ENCODE data around the gene POFUT1. TPM values are rescaled to one million over a fixed set of nuclear protein-coding genes. Genes with fewer than 3 reads are reported as not detected.
"Not testable (repeated sequence)": the region's sequence is repeated elsewhere in the genome, so short reads cannot be mapped to it uniquely, and the experiment has no call there.

Gene POFUT1
- polyA plus RNA-seq, 1 donor from 2014 or later, result 15.1 TPM

DNA sequence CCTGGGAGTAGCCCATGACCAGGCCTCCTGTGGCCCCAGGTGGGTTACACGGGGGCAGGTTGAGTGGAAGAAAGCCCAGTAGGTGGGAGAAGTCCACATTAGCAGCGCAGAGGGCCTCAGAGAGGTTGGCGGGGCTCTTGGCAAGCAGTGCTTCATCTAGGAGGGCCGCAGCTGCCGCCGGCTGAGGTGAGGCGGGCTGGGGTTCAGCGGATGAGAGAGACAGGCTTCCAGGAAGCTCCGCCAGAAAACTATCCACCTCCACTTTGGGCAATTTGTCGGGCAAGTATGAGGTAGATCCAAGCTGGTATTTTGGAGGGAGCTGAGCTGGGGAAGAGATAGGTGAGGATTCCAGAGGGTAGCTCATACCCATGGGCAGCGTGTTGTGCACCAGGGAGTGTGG, 11.1 kb upstream of the POFUT1 start:
- not testable (repeated sequence) for H3K4me3 Mint-ChIP-seq, H3K36me3 Mint-ChIP-seq, H3K4me1 Mint-ChIP-seq, H3K27ac Mint-ChIP-seq, H3K27me3 Mint-ChIP-seq, H3K9me3 Mint-ChIP-seq

DNA sequence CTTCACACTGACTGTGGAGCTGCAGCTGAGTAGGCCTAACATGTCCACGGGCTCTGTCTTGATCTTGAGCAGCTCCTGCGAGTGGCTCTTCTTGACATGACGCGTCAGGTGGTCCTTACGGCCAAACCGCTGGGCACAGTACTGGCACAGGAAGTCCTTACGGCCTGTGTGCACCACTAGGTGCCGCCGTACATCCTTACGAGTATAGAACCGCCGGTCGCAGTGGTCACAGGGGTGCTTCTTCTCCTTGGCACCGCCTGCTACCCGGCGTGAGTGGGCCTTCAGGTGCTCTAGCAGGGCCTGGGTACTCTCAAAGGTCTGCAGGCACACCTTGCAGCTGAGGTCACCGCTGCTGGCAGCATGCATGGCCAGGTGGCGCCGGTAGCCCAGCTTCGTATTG, 10.5 kb upstream of the POFUT1 start:
- H3K9me3 Mint-ChIP-seq, H3K27me3 Mint-ChIP-seq, H3K36me3 Mint-ChIP-seq, H3K4me3 Mint-ChIP-seq, H3K4me1 Mint-ChIP-seq, H3K27ac Mint-ChIP-seq: not testable (repeated sequence)

GRCh38 chr20:32199006-32199405, 8.7 kb upstream of the POFUT1 start:
- no peak overlapping the region for H3K27ac Mint-ChIP-seq
- H3K4me3 Mint-ChIP-seq, result no peak overlapping the region
- H3K27me3 Mint-ChIP-seq, result no peaks in the 10 kb centered on the region
- peaks cover under 1% of the 10 kb centered on the region for H3K36me3 Mint-ChIP-seq
- peaks cover 9 to 13% (median 12%) of the 10 kb centered on the region in 3 donors for H3K4me1 Mint-ChIP-seq
- no peaks in the 10 kb centered on the region for H3K9me3 Mint-ChIP-seq

GRCh38 chr20:32201296-32201976, 6.2 kb upstream of the POFUT1 start:
- no peaks in the 10 kb centered on the region for H3K9me3 Mint-ChIP-seq
- no peaks in the 10 kb centered on the region for H3K27me3 Mint-ChIP-seq
- no peak overlapping the region for H3K27ac Mint-ChIP-seq
- no peak overlapping the region for H3K4me3 Mint-ChIP-seq
- H3K4me1 Mint-ChIP-seq, result peaks cover 31 to 36% (median 35%) of the 10 kb centered on the region in 3 donors
- no peaks in the 10 kb centered on the region for H3K36me3 Mint-ChIP-seq

DNA sequence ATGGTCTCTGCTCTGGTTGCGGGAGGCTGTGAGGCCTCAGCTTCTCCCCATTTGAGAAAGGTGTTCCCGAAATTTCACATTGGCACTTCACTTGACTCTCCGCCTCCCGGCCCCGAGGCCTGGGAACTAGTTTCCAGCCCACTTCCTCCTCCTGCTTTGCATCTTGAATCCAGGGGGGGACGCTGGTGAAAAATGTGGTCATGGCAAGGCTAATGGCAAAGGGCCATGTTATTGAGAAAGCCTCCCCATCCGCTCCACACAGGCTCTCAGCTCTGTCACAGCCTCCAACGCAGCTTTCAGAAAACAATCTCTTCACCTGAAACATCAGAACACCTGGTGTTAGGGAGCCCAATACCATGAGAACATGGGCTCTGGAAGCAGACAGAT, 5.7 kb upstream of the POFUT1 start:
- no peaks in the 10 kb centered on the region for H3K27me3 Mint-ChIP-seq
- no peaks in the 10 kb centered on the region for H3K9me3 Mint-ChIP-seq
- no peak overlapping the region for H3K27ac Mint-ChIP-seq
- H3K4me3 Mint-ChIP-seq, result peak overlapping the region in 1 of 4 donors; percentile 40
- H3K4me1 Mint-ChIP-seq, result peaks cover 35 to 41% (median 37%) of the 10 kb centered on the region in 3 donors
- H3K36me3 Mint-ChIP-seq, result no peaks in the 10 kb centered on the region

DNA sequence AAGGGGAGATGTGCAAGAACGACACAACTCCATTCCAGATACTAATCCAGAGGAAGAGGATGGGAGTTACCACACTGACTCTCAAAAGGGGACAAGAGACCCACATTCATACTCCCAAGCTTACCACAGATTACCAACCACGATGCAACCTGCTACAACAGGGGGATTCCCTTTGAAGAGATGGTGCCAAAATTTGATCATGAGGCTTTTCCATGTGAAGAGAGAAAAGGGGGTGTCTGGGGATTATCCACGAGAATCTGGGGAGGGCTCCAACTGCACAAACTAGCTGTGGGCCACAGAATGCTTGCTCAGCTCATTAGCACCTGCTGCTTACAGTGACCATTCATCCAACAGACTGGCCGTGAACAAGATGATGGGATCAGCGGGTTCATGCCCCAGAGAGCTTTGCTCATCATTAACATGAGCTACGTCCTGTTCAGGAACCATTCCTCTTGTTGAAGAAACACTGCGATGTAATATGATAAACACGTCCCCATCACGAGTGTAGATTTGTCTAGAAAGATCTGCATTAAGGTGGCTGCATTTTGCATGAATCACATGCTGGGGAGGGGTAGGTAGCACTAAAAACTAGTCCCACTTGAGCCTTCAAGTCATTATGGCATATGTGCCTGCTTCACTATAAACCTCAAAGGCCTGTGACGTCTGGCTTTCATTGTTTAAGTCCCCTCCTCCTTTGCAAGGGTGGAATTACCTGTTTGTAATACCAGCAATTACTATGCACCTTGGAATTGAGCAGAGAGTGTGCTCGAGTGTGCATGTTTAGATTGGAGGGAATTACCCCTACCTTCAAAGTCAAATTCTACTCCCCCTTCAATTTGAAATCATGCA, 4.1 kb upstream of the POFUT1 start:
- H3K4me3 Mint-ChIP-seq, result peak overlapping the region in 1 of 4 donors; percentile 97

DNA sequence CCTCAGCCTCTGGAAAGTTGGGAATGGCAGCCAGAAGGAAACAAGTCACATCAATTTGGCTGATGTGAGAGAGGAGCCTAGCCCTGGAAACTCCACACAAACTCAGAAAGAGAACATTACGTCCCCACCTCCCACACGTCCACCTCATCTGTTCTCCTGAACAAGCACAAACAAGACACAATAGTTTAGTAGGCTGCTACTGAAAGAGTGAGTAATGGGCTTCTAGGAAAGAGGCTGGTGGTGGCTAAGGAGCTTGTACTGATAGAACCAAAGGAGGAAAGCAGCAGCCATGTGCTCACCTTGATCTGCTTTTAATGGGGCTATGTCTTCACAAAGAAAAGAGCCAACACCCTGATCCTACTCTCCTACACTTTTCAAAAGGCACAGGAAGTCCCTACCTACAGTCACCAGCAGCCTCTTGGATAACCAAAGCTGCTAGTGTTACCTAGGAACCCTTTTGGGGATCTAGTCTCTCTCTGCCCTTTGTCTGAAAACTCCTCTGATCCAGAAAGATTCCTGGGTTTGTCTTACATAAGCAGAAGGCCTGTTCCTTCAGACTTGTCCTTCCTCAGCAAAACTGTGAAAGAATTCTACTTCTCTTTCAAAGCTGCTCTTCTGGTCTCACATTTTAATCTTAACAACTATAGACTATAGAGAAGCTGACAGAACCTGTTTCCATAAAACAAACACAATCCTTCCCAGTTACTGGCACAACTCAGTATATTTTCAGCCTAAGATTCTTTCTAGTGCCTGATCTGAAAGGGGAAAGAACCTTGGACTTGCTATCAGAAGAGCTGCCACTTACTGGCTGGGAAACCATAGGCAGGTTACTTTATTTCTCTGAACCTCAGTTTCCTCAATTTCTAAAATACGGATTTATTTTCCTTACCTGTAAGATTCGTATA, 3.2 kb upstream of the POFUT1 start:
- peaks cover 48 to 52% (median 52%) of the 10 kb centered on the region in 3 donors for H3K4me1 Mint-ChIP-seq

More for the DNA sequence above, 4.1 kb upstream of the POFUT1 start:
- Mint-ChIP-seq H3K4me1 (peaks cover 40 to 44% (median 43%) of the 10 kb centered on the region in 3 donors), H3K27me3 (no peaks in the 10 kb centered on the region), H3K27ac (peak overlapping the region; percentile 28 to 82 (median 44)), H3K9me3 (no peaks in the 10 kb centered on the region), H3K36me3 (no peaks in the 10 kb centered on the region)

GRCh38 chr20:32205110-32205842, 2.4 kb upstream of the POFUT1 start:
- Mint-ChIP-seq H3K27ac (peak overlapping the region; percentile 74 to 97 (median 90)), H3K27me3 (no peaks in the 10 kb centered on the region), H3K36me3 (no peaks in the 10 kb centered on the region), H3K9me3 (no peaks in the 10 kb centered on the region), H3K4me3 (peak overlapping the region in 3 of 4 donors; percentile 78 to 97 (median 89)), H3K4me1 (peaks cover 53 to 58% (median 57%) of the 10 kb centered on the region in 3 donors)

More for the DNA sequence above, 3.2 kb upstream of the POFUT1 start:
- peak overlapping the region; percentile 82 to 97 (median 90) for H3K27ac Mint-ChIP-seq
- no peaks in the 10 kb centered on the region for H3K27me3 Mint-ChIP-seq
- H3K9me3 Mint-ChIP-seq, result no peaks in the 10 kb centered on the region
- no peaks in the 10 kb centered on the region for H3K36me3 Mint-ChIP-seq
- H3K4me3 Mint-ChIP-seq, result peak overlapping the region in 2 of 4 donors; percentile 61 to 97

DNA sequence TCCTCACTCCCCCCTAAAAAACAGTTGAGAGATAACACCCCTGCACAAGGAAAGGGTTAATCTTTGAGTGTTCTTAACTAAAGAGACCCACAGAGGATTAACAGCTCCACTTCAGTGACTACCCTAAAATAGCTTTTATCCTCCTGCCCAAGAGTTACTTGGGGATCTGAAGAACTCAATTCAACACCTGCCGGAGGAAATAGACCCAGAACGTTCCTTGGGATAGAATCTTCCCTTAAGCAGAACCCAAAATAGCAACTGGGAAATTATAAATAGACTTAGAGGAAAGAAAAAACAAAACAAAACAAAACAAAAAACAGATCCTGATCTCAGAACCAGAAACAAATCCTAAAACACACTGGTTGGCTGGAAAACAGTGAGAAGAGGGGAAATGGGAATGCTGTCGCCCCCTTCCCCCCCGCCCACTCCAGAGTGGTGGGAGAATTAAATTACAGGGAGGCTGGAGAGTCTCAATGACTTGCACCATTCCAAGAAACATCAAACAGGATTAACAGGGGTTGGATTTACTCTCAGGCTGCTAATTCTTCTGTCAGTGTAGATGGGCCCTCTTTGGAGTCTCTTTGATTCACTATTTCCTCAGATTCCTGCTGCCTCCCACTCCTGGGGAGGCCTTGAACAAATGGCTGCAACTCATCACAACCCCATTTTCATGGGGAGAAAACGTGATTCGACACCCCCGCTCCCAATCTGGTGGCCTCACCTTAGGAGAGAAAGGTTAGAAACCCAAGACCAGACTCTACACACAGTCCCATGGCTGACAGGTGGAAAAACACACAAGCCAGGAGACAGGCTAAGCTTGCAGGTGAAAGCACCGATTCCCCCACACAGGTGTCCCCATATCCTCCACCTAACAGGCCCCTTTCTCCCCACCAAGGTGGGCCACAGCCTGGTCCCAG, 1.6 kb upstream of the POFUT1 start:
- Mint-ChIP-seq H3K4me1 (peaks cover 57 to 63% (median 60%) of the 10 kb centered on the region in 3 donors), H3K27me3 (no peaks in the 10 kb centered on the region), H3K36me3 (no peaks in the 10 kb centered on the region), H3K27ac (peak overlapping the region; percentile 81 to 97 (median 90)), H3K4me3 (peak overlapping the region; percentile 89 to 97 (median 96)), H3K9me3 (no peaks in the 10 kb centered on the region)

DNA sequence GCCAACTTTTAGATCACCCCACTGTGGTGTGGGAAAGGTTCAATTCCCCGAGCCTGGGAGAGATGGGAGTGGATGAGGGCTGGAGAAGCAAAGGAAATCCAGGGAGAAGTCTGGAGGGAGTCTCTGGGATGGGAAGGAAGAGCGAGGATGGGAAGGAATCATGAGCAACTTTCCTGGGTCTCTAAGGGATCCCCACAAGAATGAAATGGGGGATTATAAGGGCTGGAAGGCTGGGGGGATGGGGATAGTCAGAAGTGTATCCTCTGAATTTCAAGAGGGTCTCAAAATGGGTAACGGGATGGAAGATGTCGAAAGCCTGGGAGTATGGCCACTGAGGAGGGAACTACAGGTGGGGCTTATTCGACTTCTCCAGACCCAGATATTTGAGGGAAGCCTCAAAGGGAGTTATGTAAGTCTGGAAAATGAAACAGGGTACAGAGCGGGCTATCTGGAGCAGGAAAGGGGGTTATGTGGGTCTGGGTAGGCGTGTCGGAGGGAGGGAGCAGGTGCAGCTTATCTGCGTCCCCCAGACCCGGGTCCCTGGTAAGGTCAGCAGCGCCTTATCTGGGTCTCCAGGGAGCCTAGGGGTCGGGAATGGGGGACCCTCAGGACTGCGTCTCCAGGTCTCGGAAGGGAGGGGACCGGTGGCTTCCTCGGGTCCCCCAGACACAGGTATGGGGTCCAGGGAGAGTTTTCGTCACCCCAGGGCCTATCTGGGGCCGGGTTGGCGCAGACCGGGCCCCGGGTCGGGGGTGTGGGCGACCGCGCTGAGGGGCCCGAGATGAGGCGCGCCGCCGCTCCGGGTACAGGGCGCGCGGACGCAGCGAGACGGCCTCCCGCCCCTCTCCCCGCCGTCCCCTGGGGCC, 687 bp upstream of the POFUT1 start:
- H3K27me3 Mint-ChIP-seq, result no peaks in the 10 kb centered on the region
- peak overlapping the region; percentile 89 to 97 (median 96) for H3K4me3 Mint-ChIP-seq
- H3K4me1 Mint-ChIP-seq, result peaks cover 57 to 69% (median 64%) of the 10 kb centered on the region in 3 donors
- H3K9me3 Mint-ChIP-seq, result no peaks in the 10 kb centered on the region
- peak overlapping the region; percentile 81 to 97 (median 90) for H3K27ac Mint-ChIP-seq
- H3K36me3 Mint-ChIP-seq, result peaks cover 2% of the 10 kb centered on the region

DNA sequence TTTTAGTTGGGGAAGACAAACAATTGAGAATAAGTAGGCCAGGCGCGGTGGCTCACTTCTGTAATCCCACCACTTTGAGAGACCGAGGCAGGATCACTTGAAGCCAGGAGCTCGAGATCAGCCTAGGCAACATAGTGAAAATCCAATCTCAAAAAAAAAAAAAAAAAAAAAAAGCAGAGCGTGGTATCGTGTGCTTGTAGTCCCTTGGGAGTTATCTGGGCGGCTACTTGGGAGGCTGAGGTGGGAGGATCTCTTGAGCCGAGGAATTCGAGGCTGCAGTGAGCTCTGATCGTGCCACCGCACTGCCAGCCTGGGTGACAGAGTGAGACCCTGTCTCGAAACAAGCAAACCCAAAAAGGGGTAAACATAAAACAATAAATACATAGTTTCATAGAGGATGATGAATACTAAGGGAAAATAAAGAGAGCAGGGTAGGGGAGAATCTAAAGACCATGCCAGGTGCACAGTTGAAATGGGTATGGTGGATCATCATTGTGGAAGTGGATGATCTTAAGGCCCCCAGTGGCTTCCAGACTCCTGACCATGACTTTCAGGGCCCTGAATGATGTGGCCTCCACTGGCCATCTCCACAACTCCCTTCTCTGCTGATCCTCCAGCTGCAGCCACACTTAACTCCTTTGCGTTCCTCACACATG, 947 bp downstream of the POFUT1 start:
- H3K27me3 Mint-ChIP-seq, result no peaks in the 10 kb centered on the region
- H3K4me1 Mint-ChIP-seq, result peaks cover 48 to 63% (median 57%) of the 10 kb centered on the region in 3 donors
- H3K9me3 Mint-ChIP-seq, result no peaks in the 10 kb centered on the region
- H3K36me3 Mint-ChIP-seq, result peaks cover 2% of the 10 kb centered on the region
- H3K27ac Mint-ChIP-seq, result peak overlapping the region; percentile 73 to 89 (median 81)
- peak overlapping the region; percentile 91 to 97 (median 93) for H3K4me3 Mint-ChIP-seq

All from IgD-negative memory B cell (primary cell).